Gastrocnemius medialis (tissue), 4 donors: Measurements from ENCODE around the gene RDH13.
"Not testable (repeated sequence)": the region's sequence is repeated elsewhere in the genome, so short reads cannot be mapped to it uniquely, and the experiment has no call there.

Experiments used
- POLR2A ChIP-seq, 2 donors: fragments of 450-650 bp; IDR thresholded peaks; one replicate each; pipeline ENCODE4 v1.6.1; 2017; ENCODE audit warnings: antibody characterized with exemption in 2 of 2, mild to moderate bottlenecking in 2 of 2, moderate library complexity in 2 of 2
- TF ChIP-seq, protein P1 (sequence below), 5 experiments: fragments of 450-650 bp in 3 of 5; fragments of 200-600 bp in 2 of 5; sonication (generic) in 2 of 5; IDR thresholded peaks in 4 of 5; conservative IDR thresholded peaks in 1 of 5; 1 replicate in 4 of 5; 2 replicates in 1 of 5; pipeline ENCODE4 v1.5.1; 2016 to 2019; ENCODE audit warnings: antibody characterized with exemption in 5 of 5, mild to moderate bottlenecking in 3 of 5, moderate library complexity in 3 of 5

- TF ChIP-seq, protein P1, sequence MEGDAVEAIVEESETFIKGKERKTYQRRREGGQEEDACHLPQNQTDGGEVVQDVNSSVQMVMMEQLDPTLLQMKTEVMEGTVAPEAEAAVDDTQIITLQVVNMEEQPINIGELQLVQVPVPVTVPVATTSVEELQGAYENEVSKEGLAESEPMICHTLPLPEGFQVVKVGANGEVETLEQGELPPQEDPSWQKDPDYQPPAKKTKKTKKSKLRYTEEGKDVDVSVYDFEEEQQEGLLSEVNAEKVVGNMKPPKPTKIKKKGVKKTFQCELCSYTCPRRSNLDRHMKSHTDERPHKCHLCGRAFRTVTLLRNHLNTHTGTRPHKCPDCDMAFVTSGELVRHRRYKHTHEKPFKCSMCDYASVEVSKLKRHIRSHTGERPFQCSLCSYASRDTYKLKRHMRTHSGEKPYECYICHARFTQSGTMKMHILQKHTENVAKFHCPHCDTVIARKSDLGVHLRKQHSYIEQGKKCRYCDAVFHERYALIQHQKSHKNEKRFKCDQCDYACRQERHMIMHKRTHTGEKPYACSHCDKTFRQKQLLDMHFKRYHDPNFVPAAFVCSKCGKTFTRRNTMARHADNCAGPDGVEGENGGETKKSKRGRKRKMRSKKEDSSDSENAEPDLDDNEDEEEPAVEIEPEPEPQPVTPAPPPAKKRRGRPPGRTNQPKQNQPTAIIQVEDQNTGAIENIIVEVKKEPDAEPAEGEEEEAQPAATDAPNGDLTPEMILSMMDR (IDR thresholded peaks at IDR 0.05 in 4 of 5, conservative IDR thresholded peaks at IDR 0.05 in 1 of 5), result not testable (repeated sequence)
- TF ChIP-seq POLR2A (IDR thresholded peaks at IDR 0.05), result not testable (repeated sequence)
Measured at GRCh38 chr19:55065516-55065915, 2.6 kb upstream of the RDH13 start.
